Glomerular visceral epithelial cell (primary cell): ENCODE results near the gene MYEF2.

ENCODE experiments used
- DNase-seq: peaks from one replicate; pipeline ENCODE4 v3.0.0-alpha.2; 2016; ENCODE audit errors: extremely low spot score

The MYEF2 gene, protein sequence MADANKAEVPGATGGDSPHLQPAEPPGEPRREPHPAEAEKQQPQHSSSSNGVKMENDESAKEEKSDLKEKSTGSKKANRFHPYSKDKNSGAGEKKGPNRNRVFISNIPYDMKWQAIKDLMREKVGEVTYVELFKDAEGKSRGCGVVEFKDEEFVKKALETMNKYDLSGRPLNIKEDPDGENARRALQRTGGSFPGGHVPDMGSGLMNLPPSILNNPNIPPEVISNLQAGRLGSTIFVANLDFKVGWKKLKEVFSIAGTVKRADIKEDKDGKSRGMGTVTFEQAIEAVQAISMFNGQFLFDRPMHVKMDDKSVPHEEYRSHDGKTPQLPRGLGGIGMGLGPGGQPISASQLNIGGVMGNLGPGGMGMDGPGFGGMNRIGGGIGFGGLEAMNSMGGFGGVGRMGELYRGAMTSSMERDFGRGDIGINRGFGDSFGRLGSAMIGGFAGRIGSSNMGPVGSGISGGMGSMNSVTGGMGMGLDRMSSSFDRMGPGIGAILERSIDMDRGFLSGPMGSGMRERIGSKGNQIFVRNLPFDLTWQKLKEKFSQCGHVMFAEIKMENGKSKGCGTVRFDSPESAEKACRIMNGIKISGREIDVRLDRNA

GRCh38 chr15:48177766-48178647 lies at the start of gene MYEF2:
Gene MYEF2 (minus strand): TSS chr15:48178295. CDS start chr15:48178237, 58 bp downstream.
- peak; percentile 75 for DNase-seq

DNA sequence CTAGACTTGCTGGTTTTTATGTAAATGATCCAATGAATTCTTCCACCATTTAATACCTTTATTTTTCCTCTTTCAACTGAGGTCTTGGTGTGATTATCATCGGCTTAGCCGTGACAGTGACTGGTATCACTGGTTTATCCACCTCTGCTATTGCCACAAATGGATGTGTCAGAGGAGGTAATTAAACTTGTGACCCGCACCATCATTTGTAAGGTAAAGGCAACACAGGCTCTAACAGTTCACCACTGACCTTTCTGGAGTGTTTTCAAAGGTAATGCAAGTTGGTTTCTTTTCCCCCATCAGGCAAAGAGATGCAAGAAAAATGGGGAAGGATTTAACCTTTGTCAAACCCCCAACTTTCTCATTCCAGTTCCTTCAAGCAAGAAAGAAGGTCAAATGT lies 47.7 kb upstream of the MYEF2 start:
- no peak for DNase-seq

DNA sequence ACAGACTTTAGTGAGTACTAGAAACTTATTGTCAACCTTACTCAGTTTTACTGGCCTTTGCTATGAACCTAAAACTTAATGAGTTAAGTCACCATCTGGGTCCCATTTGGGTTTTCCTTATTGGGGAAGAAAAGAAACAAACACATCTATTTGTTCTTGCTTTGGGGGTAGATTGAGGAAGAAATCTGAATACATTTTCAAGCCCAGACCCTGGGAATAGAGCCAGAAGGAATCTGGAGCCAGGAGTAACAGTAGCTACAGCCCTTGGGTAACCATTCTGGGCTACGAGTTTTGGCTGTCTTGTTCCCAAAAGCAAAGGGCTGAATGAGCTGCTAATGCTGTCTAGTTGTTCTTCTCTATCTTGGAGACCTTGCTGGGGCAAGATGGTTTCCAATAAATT lies 44.5 kb upstream of the MYEF2 start:
- no peak for DNase-seq

- DNase-seq: no peak
These were observed 43.8 kb upstream of the MYEF2 start for GRCh38 chr15:48221885-48222284.

DNA sequence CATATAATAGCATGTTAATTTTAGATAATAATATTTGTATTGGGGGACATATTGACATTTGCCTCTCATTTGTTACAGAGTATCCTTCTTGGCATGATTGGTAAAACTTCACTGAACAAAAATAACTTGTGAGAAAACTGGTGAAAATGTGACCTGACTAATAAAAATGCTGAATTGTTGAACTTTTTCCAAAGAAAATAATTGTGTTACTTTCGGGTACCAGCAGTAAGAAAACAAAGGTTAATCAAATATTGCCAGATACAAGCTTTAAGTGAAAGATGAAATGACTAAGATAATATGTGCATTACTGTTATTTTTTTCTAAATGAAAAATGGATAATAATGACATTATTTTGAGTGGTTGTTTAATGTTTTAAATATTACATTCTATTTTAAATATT lies 43.2 kb upstream of the MYEF2 start:
- no peak for DNase-seq

DNA sequence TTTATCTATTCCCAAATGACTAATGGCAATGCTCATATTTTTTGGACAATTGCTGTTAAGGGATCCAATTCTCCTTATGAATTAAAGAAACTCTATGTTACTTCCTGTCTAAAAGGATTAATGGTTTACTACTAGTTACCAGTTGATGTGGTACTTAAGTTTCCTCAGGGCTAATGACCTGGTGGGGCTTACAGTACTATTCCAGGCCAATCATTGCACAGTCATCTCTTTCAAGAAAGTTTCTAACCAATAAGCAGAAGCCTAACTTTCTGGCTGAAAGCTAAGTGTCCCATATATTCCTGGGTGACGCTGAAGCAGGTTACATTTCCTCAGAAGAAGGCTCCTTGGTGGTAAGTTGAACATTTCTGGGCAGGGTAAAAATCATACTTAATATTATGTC lies 27.9 kb upstream of the MYEF2 start, which contains the start of gene SLC12A1:
Gene SLC12A1 (plus strand): TSS at position 322 of the 400 bp plus-strand sequence. CDS start 1,418 bp downstream, outside the sequence.
- DNase-seq: no peak

GRCh38 chr15:48202068-48202467 lies 24.0 kb upstream of the MYEF2 start:
- DNase-seq: no peak

DNA sequence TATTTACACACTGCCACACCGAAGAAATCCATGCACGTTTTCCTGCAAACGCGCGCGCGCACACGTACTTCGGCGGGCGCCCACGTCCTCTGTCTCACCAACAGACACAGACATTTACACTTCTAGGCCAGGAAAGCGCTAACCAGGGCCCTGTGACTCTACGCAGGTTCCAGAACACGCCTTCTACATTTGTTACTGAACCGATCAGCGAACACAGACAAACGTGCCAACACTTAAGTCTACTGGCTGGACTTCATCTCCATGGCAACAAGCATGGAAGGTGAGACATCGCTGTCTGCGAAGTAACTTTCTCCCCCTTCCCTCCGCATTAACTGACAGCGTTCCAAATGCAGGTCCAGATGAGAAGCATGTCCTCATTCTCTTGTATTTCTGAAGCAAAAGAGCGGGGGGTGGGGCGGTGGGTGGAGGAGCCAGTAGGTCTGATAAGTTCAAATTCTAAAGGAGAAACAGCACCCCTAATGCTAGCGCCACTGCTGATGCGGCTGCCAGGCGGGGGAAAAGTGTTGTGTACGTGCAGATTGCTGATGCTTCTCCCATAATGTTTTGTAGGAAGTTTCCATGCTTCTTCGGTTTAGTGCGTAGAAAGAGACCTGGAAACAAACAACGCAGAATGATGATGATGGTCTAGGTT lies 13.6 kb upstream of the MYEF2 start, which contains the start of gene CTXN2:
Gene CTXN2 (plus strand): TSS at position 92 of the 652 bp plus-strand sequence. CDS start 9,636 bp downstream, outside the sequence.
- no peak for DNase-seq

DNA sequence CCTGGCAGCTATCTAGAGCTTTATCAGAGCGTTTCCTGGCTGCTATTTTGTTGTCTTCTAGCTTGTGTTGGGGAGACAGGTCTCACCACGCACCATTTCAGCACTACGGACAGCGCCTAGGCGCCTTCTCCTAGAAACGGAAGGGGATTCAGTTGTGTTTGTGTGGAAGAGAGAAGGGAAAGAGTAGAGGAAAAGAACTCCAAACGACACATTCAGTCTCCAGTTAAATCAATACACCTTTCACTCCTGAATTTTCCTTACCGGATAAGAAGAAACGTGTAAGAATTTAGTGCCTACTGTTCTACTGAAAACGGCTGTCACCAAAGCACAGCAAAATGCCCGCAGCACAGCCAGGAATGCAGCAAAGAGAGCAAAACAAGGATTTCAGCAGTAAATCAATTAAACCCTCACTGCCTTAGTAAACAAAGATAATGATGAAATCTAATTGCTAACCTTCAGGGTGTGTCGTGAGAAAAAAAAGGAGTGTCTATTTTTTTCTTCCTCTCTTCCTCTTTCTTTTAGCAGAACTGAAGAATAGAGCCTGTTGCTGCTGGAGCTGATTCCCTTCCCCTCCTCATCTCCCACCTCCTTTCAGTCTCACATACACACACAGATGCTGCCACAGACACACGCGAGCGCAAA lies 13.0 kb upstream of the MYEF2 start:
- DNase-seq: peak; percentile 62

DNA sequence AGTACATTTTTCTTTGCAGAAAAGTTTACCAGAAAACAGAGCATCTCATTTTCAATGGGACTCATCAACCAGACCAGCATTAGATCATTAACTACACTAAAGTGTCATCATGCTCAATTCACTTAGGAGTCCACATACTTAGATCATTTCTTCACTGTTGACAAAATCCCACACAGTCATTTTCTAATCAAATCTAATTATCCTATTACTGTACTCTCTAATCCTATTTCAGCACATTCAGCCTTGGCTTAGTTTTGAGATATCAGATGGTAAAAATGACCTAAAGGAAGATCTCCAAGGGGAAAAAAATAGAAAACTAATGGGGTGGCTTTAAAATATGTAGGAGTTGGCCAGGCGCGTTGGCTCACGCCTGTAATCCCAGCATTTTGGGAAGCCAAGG lies 8.2 kb upstream of the MYEF2 start:
- DNase-seq: no peak

DNA sequence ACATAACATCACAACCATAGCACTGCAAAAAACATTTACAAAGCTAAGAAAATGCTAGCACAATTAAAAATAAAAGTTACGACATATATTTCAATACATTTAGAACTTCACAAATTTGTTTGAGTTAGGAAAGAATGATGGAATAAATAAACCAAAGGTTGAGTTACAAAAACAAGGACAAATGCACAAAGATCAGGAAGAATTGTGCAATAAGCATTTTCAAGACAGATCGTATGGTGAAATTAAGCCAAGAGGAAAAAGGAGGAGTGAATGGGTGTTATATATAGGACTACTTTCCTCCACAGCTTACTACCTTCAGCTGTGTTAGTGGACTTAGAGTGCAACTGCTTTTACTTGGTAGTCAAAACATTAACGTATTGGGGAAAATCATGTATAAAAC lies 7.4 kb upstream of the MYEF2 start:
- DNase-seq: no peak

GRCh38 chr15:48182749-48183148 lies 4.7 kb upstream of the MYEF2 start:
- no peak for DNase-seq

DNA sequence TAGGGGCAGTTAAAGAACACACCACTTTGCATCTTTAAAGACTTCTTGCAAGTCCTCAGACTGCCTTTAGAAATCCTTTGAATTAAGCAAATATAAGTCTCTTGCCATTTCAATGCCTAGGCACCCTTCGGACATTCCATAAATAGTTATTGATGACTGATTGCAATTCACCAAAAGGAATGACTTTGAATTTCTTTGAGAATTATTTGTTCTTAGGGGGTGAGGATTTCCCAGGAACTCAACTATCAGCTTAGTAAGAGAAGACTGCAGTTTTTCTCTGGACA lies 495 bp upstream of the MYEF2 start:
- DNase-seq: no peak

- peak; percentile 59 for DNase-seq
These were observed 721 bp downstream of the MYEF2 start for GRCh38 chr15:48177383-48177765.

GRCh38 chr15:48176957-48177356 lies 1.1 kb downstream of the MYEF2 start:
- DNase-seq: peak; percentile 16

DNA sequence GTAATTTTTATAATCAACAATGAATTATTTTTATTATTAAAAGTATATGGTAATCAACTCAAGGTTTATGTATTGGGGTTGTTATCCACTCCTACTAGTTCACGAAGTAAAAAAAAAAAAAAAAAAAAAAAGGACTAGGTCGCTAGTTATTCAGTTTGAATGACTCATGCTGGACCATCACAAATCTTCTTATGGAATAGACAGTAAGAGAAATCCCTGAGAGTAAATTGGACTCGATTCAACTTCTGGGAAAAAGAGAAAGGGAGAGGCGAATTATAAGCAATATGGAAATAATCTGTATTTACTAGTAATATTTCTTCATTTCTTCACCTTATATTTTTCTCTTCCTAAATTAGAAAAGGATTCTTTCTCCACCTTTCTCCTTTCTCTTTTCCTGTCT lies 2.0 kb downstream of the MYEF2 start:
- DNase-seq: peak; percentile 25

DNA sequence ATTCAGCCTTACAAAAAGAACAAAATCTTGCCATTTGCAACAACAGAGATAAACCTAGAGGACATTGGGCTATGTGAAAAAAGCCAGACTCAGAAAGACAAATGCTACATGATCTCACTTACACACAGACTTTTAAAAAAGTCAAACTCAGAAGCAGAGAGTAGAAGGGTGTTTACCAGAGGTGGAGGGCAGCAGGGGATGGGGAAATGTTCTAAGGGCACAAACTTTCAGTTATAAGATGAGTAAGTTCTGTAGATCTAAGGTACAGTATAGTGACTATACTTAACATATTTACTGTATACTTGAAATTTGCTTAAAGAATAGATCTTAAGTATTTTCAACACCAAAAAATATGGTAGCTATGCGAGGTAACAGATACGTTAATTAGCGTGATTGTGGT lies 3.0 kb downstream of the MYEF2 start:
- DNase-seq: no peak

DNA sequence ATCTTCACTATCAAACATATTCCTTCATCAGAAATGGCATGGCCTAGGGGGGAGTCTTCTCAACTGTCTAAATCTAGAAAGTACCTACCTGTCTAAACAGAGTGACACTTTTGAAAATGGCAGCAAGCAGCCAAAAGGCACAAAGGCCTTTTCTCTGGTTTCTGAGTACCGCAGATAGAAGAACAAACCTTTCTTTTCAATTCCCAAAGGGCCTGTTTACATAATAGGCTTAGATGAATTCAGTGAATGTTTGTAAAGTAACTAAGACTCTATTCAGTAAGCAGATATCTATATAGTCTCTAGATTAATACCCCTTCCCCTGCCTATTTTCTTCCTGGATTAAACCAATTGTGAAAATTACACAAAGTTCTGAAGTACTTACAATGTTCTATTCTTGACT lies 7.1 kb downstream of the MYEF2 start:
- DNase-seq: no peak

DNA sequence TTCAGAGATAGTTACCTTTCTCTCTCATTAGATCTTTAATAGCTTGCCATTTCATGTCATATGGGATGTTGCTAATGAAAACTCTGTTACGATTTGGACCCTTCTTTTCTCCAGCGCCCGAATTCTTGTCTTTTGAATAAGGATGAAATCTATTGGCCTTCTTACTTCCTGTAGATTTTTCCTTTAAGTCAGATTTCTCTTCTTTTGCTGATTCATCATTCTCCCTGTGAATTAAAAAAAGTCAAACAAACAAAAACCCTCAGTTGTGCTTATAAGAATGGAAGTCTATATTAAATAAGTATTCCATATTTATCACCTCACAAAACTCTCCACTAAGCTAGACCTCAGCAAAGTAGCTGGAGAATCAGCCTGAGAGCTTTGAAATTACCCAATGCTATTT lies 9.5 kb downstream of the MYEF2 start:
- no peak for DNase-seq

- no peak for DNase-seq
These were observed 24.6 kb downstream of the MYEF2 start for GRCh38 chr15:48153526-48153925.

DNA sequence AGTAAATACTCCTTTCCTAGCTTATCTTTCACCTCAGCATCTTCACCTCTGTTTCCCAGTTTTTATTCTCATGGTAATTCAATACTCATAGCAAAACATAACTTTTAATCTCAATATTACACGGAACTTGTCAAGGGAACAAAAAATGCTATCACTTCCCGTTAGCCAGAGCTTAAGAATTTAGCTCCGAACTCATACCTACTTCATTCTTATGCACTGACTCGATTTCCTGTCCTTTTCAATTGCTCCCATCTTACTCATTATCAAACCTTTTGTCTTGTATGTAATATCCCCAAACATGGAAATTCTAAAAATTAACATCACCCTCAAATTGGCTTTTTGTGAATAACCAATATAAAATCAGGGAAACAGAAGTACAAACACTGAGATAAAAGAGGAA lies 28.2 kb downstream of the MYEF2 start:
- DNase-seq: peak; percentile 21
